ENCODE data around the gene CDYL2.

The CDYL2 gene

DNA sequence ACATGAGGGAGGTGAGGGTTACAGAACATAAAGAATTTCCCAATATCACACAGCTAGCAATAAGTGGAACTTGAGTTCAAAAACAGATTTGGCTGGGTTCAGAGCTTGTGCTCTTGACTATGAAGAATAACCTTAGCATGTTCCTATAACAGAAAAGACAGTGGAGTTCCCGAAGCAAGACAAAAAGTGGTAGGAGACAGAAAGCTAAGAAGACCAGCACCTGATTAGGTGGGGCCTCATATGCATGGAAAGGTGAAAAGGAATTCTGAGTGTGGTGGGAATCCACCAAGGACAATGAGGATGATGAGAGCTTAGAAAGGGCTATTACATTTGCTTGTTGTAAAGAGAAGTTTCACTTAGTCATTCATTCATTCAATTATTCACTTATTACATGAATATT lies 26.6 kb upstream of the CDYL2 start:
- Histone ChIP-seq H3K27me3 (ENCODE audit: insufficient read depth, low read depth) (no peaks in the 10 kb centered on the region), H3K27ac (no peak overlapping the region)
- TF ChIP-seq, protein P1, sequence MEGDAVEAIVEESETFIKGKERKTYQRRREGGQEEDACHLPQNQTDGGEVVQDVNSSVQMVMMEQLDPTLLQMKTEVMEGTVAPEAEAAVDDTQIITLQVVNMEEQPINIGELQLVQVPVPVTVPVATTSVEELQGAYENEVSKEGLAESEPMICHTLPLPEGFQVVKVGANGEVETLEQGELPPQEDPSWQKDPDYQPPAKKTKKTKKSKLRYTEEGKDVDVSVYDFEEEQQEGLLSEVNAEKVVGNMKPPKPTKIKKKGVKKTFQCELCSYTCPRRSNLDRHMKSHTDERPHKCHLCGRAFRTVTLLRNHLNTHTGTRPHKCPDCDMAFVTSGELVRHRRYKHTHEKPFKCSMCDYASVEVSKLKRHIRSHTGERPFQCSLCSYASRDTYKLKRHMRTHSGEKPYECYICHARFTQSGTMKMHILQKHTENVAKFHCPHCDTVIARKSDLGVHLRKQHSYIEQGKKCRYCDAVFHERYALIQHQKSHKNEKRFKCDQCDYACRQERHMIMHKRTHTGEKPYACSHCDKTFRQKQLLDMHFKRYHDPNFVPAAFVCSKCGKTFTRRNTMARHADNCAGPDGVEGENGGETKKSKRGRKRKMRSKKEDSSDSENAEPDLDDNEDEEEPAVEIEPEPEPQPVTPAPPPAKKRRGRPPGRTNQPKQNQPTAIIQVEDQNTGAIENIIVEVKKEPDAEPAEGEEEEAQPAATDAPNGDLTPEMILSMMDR (conservative IDR thresholded peaks at IDR 0.05; ENCODE audit: low read depth, low read length): no peak

DNA sequence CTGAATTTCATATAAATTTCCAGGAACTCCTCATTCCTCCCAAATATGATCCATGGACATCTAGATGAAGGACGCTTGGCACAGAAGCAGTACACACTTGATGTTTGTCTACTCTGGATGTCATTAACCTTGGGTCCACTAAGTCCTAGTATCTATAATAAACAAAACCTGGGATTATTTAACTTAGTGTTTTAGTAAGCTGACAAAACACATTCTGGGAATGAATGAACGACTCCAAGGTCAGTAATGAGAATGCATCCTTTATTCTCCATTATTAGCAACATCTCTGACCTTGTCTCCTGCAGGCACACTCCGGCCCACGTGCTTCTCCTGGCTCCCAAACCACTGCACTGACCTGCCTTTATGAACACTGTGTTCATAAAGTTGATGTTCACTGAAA lies 24.1 kb upstream of the CDYL2 start:
- H3K27ac ChIP-seq: no peak overlapping the region
- no peak overlapping the region for H2AFZ ChIP-seq (ENCODE audit: low read depth)
- H3K4me3 ChIP-seq (IDR thresholded peaks at IDR 0.05; ENCODE audit: insufficient read depth, low read depth, low read length): no peak overlapping the region
- H3K27me3 ChIP-seq (ENCODE audit: insufficient read depth, low read depth): no peaks in the 10 kb centered on the region
- peaks cover 9% of the 10 kb centered on the region for H3K4me1 ChIP-seq (ENCODE audit: low read depth, poor library complexity, severe bottlenecking)
- H3K79me2 ChIP-seq (ENCODE audit: insufficient read depth, low read depth): no peaks in the 10 kb centered on the region
- no peaks in the 10 kb centered on the region for H4K20me1 ChIP-seq (ENCODE audit: insufficient read depth)
- H3K9ac ChIP-seq: no peak overlapping the region
- TF ChIP-seq, protein P1 (conservative IDR thresholded peaks at IDR 0.05; ENCODE audit: low read depth, low read length): no peak
- no peaks in the 10 kb centered on the region for H3K36me3 ChIP-seq (ENCODE audit: insufficient read depth)
- H3K4me2 ChIP-seq: no peak overlapping the region

More for the DNA sequence above, 26.6 kb upstream of the CDYL2 start:
- no peak overlapping the region for H3K4me2 ChIP-seq
- no peak overlapping the region for H2AFZ ChIP-seq (ENCODE audit: low read depth)
- no peaks in the 10 kb centered on the region for H3K36me3 ChIP-seq (ENCODE audit: insufficient read depth)
- no peak overlapping the region for H3K4me3 ChIP-seq (IDR thresholded peaks at IDR 0.05; ENCODE audit: insufficient read depth, low read depth, low read length)
- H3K79me2 ChIP-seq (ENCODE audit: insufficient read depth, low read depth): no peaks in the 10 kb centered on the region
- no peak overlapping the region for H3K9ac ChIP-seq
- H4K20me1 ChIP-seq (ENCODE audit: insufficient read depth): no peaks in the 10 kb centered on the region
- H3K4me1 ChIP-seq (ENCODE audit: low read depth, poor library complexity, severe bottlenecking): no peaks in the 10 kb centered on the region

DNA sequence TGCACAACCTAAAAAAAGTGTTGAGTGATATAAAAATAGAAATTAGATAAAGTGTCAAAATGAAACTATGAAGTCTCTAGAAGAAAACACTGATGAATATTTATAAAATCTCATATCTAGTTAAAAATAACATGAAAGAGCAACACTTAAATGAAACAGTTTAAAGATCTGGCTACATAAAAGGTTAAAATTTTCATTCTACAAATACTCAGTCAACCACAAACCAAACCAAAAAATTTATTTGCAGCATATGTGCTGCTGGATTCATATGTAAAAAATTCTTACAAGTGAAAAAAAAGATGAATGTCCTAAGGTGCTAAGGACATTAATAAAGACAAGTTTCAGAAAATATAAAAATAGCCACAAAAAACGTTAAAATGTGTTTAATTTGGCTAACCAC lies 22.6 kb upstream of the CDYL2 start:
- H3K27me3 ChIP-seq (ENCODE audit: insufficient read depth, low read depth): no peaks in the 10 kb centered on the region
- H3K4me1 ChIP-seq (ENCODE audit: low read depth, poor library complexity, severe bottlenecking): peaks cover 9% of the 10 kb centered on the region
- no peaks in the 10 kb centered on the region for H4K20me1 ChIP-seq (ENCODE audit: insufficient read depth)
- no peak overlapping the region for H3K27ac ChIP-seq
- no peak overlapping the region for H3K4me3 ChIP-seq (IDR thresholded peaks at IDR 0.05; ENCODE audit: insufficient read depth, low read depth, low read length)
- H2AFZ ChIP-seq (ENCODE audit: low read depth): no peak overlapping the region
- H3K79me2 ChIP-seq (ENCODE audit: insufficient read depth, low read depth): no peaks in the 10 kb centered on the region
- no peak overlapping the region for H3K9ac ChIP-seq
- H3K36me3 ChIP-seq (ENCODE audit: insufficient read depth): no peaks in the 10 kb centered on the region
- TF ChIP-seq, protein P1 (conservative IDR thresholded peaks at IDR 0.05; ENCODE audit: low read depth, low read length): no peak
- H3K4me2 ChIP-seq: no peak overlapping the region

DNA sequence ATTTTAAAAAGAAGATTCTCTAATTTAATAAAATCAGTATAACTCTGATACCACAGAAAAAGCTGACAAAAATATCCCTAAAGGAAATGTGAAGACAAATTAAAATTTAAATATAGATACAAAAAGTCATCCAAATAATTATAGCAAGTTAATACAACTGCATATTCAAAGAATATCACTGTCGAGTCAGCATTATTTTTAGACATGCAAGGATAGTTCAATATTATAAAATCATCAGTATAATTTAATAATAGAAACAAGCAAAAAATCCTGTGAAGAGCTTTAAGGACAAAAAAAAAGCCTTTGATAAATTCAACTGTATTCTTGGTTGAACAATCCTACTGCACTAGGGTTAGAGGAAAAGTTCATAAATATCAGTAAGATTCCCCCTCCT lies 21.0 kb upstream of the CDYL2 start:
- H3K27me3 ChIP-seq (ENCODE audit: insufficient read depth, low read depth): no peaks in the 10 kb centered on the region
- TF ChIP-seq, protein P1 (conservative IDR thresholded peaks at IDR 0.05; ENCODE audit: low read depth, low read length): no peak

More for the DNA sequence above, 21.0 kb upstream of the CDYL2 start:
- peaks cover 9% of the 10 kb centered on the region for H3K4me1 ChIP-seq (ENCODE audit: low read depth, poor library complexity, severe bottlenecking)
- no peak overlapping the region for H3K27ac ChIP-seq
- H2AFZ ChIP-seq (ENCODE audit: low read depth): no peak overlapping the region
- H3K4me2 ChIP-seq: no peak overlapping the region
- no peaks in the 10 kb centered on the region for H3K36me3 ChIP-seq (ENCODE audit: insufficient read depth)
- H3K4me3 ChIP-seq (IDR thresholded peaks at IDR 0.05; ENCODE audit: insufficient read depth, low read depth, low read length): no peak overlapping the region
- no peaks in the 10 kb centered on the region for H4K20me1 ChIP-seq (ENCODE audit: insufficient read depth)
- H3K79me2 ChIP-seq (ENCODE audit: insufficient read depth, low read depth): no peaks in the 10 kb centered on the region
- H3K9ac ChIP-seq: no peak overlapping the region
